BJ (cell line): Measurements from ENCODE around the gene ANKZF1. TPM values are rescaled to one million over a fixed set of nuclear protein-coding genes. Genes with fewer than 3 reads are reported as not detected.
A peak's percentile ranks its signal among the peaks of the same experiment; 100 is the strongest.

Source experiments
- CTCF ChIA-PET: fragments of 350-600 bp; formaldehyde crosslinking; extraction: SDS; loops from one replicate; lab custom pipeline; 2021; ENCODE audit warnings: antibody characterized with exemption, inconsistent platforms; lab: Yijun Ruan, JAX
- POLR2A ChIA-PET: fragments of 300-600 bp; sonication (Branson Sonifier 250); formaldehyde crosslinking; extraction: SDS; loops from one replicate; lab custom pipeline; 2021; ENCODE audit warnings: antibody characterized with exemption; lab: Charles Lee
- DNase-seq: peaks from one replicate; pipeline ENCODE4 v3.0.0-alpha.2; 2011; ENCODE audit warnings: low read depth
- H3K27me3 ChIP-seq: 2 replicates; pipeline ENCODE4 v1.6.0; 2011; ENCODE audit warnings: low read length; ENCODE audit not compliant: control insufficient read depth, insufficient read depth
- H3K36me3 ChIP-seq: 2 replicates; pipeline ENCODE4 v1.5.1; 2011; ENCODE audit warnings: low read length; ENCODE audit not compliant: control insufficient read depth, insufficient read depth
- H3K4me3 ChIP-seq: 2 replicates; pipeline ENCODE4 v1.5.1; 2011; ENCODE audit warnings: low read depth, mild to moderate bottlenecking, control low read depth, low read length
- CTCF ChIP-seq: IDR thresholded peaks from 2 replicates; pipeline ENCODE4 v1.5.1; 2011; ENCODE audit warnings: low read depth, mild to moderate bottlenecking, control low read depth, inconsistent platforms, low read length, moderate library complexity; ENCODE audit not compliant: insufficient read depth
- polyA minus RNA-seq: library from RNA; depleted of rRNA, polyadenylated mRNA; stranded (reverse); fragments of >200 nt; gene quantifications from 2 replicates; pipeline ENCODE4 v1.2.3, GENCODE V29; 2011; rRNA and poly(A)+ RNA removed
- polyA plus RNA-seq: library from polyadenylated mRNA; depleted of rRNA; stranded (reverse); fragments of >200 nt; gene quantifications from 2 replicates; pipeline ENCODE4 v1.2.3, GENCODE V29; 2011; rRNA removed

ANKZF1 gene
- polyA plus RNA-seq (30.0 and 37.7 TPM in 2 replicates), polyA minus RNA-seq (13.7 and 19.5 TPM in 2 replicates)

GRCh38 chr2:219229305-219230058 is at the start of gene ANKZF1, which contains the start of gene ATG9A:
ANKZF1 (plus strand) TSS chr2:219229806; CDS start chr2:219230258, 452 bp downstream.
ATG9A (minus strand) TSS chr2:219229636; CDS start chr2:219228024, 1,612 bp downstream.
- DNase-seq: peak; percentile 97
- peaks cover 34% of the 10 kb centered on the region for H3K36me3 ChIP-seq
- POLR2A ChIA-PET: interaction anchor here (0.5 to 1.2 kb wide), 6 partner anchors 12 to 724 kb away, joined by 3 to 5 read pairs (median 4); partner anchors contain the start of genes GLB1L and STK16
- H3K27me3 ChIP-seq: no peaks in the 10 kb centered on the region
- no peak for TF ChIP-seq CTCF
- CTCF ChIA-PET: interaction anchor here (0.7 to 4.9 kb wide), 9 partner anchors 10 to 70 kb away, joined by 3 to 29 read pairs (median 5); partner anchors contain the start of genes GLB1L, STK16 and TUBA4B
- H3K4me3 ChIP-seq: peak within 1 kb of the TSS; percentile 64

- no peak for DNase-seq
- Histone ChIP-seq H3K27me3 (no peaks in the 10 kb centered on the region), H3K4me3 (no peak overlapping the region), H3K36me3 (peaks cover 37% of the 10 kb centered on the region)
- no peak for TF ChIP-seq CTCF
- ChIA-PET CTCF (interaction anchor here (0.8 to 2.7 kb wide), 6 partner anchors 10 to 349 kb away, joined by 3 to 13 read pairs (median 4); partner anchors contain the start of genes SLC23A3 and ZFAND2B), POLR2A (no interaction called here)
These were observed 48.6 kb upstream of the ANKZF1 start for GRCh38 chr2:219180961-219181360.

GRCh38 chr2:219181531-219181930 is 48.1 kb upstream of the ANKZF1 start:
- ChIA-PET CTCF (interaction anchor here (1.0 to 2.7 kb wide), 6 partner anchors 11 to 348 kb away, joined by 3 to 13 read pairs (median 4); partner anchors contain the start of gene SLC23A3), POLR2A (no interaction called here)
- no peak for TF ChIP-seq CTCF
- Histone ChIP-seq H3K27me3 (no peaks in the 10 kb centered on the region), H3K4me3 (no peak overlapping the region), H3K36me3 (peaks cover 37% of the 10 kb centered on the region)
- no peak for DNase-seq

GRCh38 chr2:219182331-219183150 is 47.1 kb upstream of the ANKZF1 start:
- Histone ChIP-seq H3K27me3 (no peaks in the 10 kb centered on the region), H3K36me3 (peaks cover 37% of the 10 kb centered on the region), H3K4me3 (no peak overlapping the region)
- no peak for DNase-seq
- TF ChIP-seq CTCF: no peak
- POLR2A ChIA-PET: no interaction called here
- CTCF ChIA-PET: interaction anchor here (1.6 to 2.7 kb wide), 4 partner anchors 10 to 95 kb away, joined by 4 to 13 read pairs (median 6); partner anchors contain the start of gene SLC23A3
